ENCODE data around the gene STRA8. TPM values are rescaled to one million over a fixed set of nuclear protein-coding genes. Genes with fewer than 3 reads are reported as not detected.

Gene STRA8
- total RNA-seq, 1 experiment from 2014 or later: not detected

GRCh38 chr7:135271255-135271615 is 37.6 kb downstream of the STRA8 start:
- Histone ChIP-seq H3K36me3 (ENCODE audit: control insufficient read depth, insufficient read depth, low read length) (no peaks in the 10 kb centered on the region), H3K27ac (ENCODE audit: low read length) (no peak overlapping the region), H3K4me1 (ENCODE audit: control insufficient read depth, insufficient read depth, low read length) (no peaks in the 10 kb centered on the region), H3K4me3 (ENCODE audit: low read depth in 2 of 2, low read length in 2 of 2) (no peak overlapping the region), H3K9me3 (ENCODE audit: control insufficient read depth, insufficient read depth, low read depth, low read length) (no peaks in the 10 kb centered on the region), H3K27me3 (ENCODE audit: control insufficient read depth, insufficient read depth, low read length) (no peaks in the 10 kb centered on the region)
- no peak for TF ChIP-seq TCF7L2 (IDR thresholded peaks at IDR 0.05; ENCODE audit: low read depth, low read length)
- TF ChIP-seq SIN3A (IDR thresholded peaks at IDR 0.05; ENCODE audit: borderline replicate concordance, insufficient read depth, low read depth, low read length): no peak
- no peak for TF ChIP-seq CTCF (IDR thresholded peaks at IDR 0.05)
- TF ChIP-seq REST (IDR thresholded peaks at IDR 0.05; ENCODE audit: insufficient read depth in 1 of 2, low read depth in 2 of 2, low read length in 1 of 2): no peak
- no peak for TF ChIP-seq POLR2AphosphoS5 (IDR thresholded peaks at IDR 0.05; ENCODE audit: low read depth, low read length)
- POLR2A ChIA-PET: no interaction called here
- no peak for DNase-seq (ENCODE audit: low read depth, low spot score)
- no TSS peak for BruUV-seq (replicated peaks)
- ATAC-seq: no peak
- intact Hi-C loops (cut with micrococcal nuclease; ENCODE audit: unreplicated experiment) (no loop called here), in situ Hi-C loops (cut with HindIII; ENCODE audit: low pct_unique_long_range_greater_than_20kb, low sequenced_read_pairs) (no loop called here)
- CTCF ChIA-PET: no interaction called here

- H3K4me1 ChIP-seq (ENCODE audit: control insufficient read depth, insufficient read depth, low read length): no peaks in the 10 kb centered on the region
- ChIA-PET POLR2A (no interaction called here), CTCF (no interaction called here)
- TF ChIP-seq POLR2AphosphoS5 (IDR thresholded peaks at IDR 0.05; ENCODE audit: low read depth, low read length) (no peak), CTCF (IDR thresholded peaks at IDR 0.05) (no peak), TCF7L2 (IDR thresholded peaks at IDR 0.05; ENCODE audit: low read depth, low read length) (no peak), SIN3A (IDR thresholded peaks at IDR 0.05; ENCODE audit: borderline replicate concordance, insufficient read depth, low read depth, low read length) (no peak), REST (IDR thresholded peaks at IDR 0.05; ENCODE audit: insufficient read depth in 1 of 2, low read depth in 2 of 2, low read length in 1 of 2) (no peak)
- in situ Hi-C loops (cut with HindIII; ENCODE audit: low pct_unique_long_range_greater_than_20kb, low sequenced_read_pairs) (no loop called here), intact Hi-C loops (cut with micrococcal nuclease; ENCODE audit: unreplicated experiment) (no loop called here)
- H3K4me3 ChIP-seq (ENCODE audit: low read depth in 2 of 2, low read length in 2 of 2): no peak overlapping the region
- no peaks in the 10 kb centered on the region for H3K9me3 ChIP-seq (ENCODE audit: control insufficient read depth, insufficient read depth, low read depth, low read length)
- H3K36me3 ChIP-seq (ENCODE audit: control insufficient read depth, insufficient read depth, low read length): no peaks in the 10 kb centered on the region
- no peak overlapping the region for H3K27ac ChIP-seq (ENCODE audit: low read length)
- BruUV-seq (replicated peaks): no TSS peak
- no peaks in the 10 kb centered on the region for H3K27me3 ChIP-seq (ENCODE audit: control insufficient read depth, insufficient read depth, low read length)
- ATAC-seq: no peak
- no peak for DNase-seq (ENCODE audit: low read depth, low spot score)
Measured at GRCh38 chr7:135272303-135272702, 38.7 kb downstream of the STRA8 start.
